HG03520 (cell line): ENCODE results near the gene ADIPOR2.
A peak's percentile ranks its signal among the peaks of the same experiment; 100 is the strongest.

Experiments
- ATAC-seq: cut with Tn5 transposase; IDR thresholded peaks from one replicate; pipeline ENCODE4 v1.9.1; 2021; ENCODE audit warnings: mild to moderate bottlenecking, moderate library complexity; ENCODE audit not compliant: unreplicated experiment

The ADIPOR2 gene

GRCh38 chr12:1690578-1691122 lies at the start of gene ADIPOR2:
Gene ADIPOR2, plus strand, starts transcription at chr12:1691070. Its CDS starts 63,274 bp downstream, at chr12:1754344.
- ATAC-seq: peak; percentile 84

- ATAC-seq: no peak
These were observed 48.4 kb upstream of the ADIPOR2 start for GRCh38 chr12:1642513-1642912.

GRCh38 chr12:1643043-1643442 lies 47.8 kb upstream of the ADIPOR2 start:
- no peak for ATAC-seq

GRCh38 chr12:1643905-1644533 lies 46.9 kb upstream of the ADIPOR2 start:
- no peak for ATAC-seq

- no peak for ATAC-seq
These were observed 46.1 kb upstream of the ADIPOR2 start for GRCh38 chr12:1644534-1645438.

GRCh38 chr12:1645819-1646218 lies 45.1 kb upstream of the ADIPOR2 start:
- ATAC-seq: no peak

GRCh38 chr12:1646569-1647284 lies 44.1 kb upstream of the ADIPOR2 start:
- no peak for ATAC-seq

- no peak for ATAC-seq
These were observed 43.6 kb upstream of the ADIPOR2 start for GRCh38 chr12:1647285-1647669.

GRCh38 chr12:1650260-1650977 lies 40.5 kb upstream of the ADIPOR2 start:
- ATAC-seq: no peak

GRCh38 chr12:1650978-1651361 lies 39.9 kb upstream of the ADIPOR2 start:
- no peak for ATAC-seq

GRCh38 chr12:1651946-1652345 lies 38.9 kb upstream of the ADIPOR2 start:
- ATAC-seq: no peak

GRCh38 chr12:1655225-1655788 lies 35.6 kb upstream of the ADIPOR2 start:
- ATAC-seq: no peak

- no peak for ATAC-seq
These were observed 34.0 kb upstream of the ADIPOR2 start for GRCh38 chr12:1656902-1657301.

- no peak for ATAC-seq
These were observed 33.2 kb upstream of the ADIPOR2 start for GRCh38 chr12:1657688-1658087.

GRCh38 chr12:1660304-1661187 lies 30.3 kb upstream of the ADIPOR2 start:
- ATAC-seq: no peak

- peak; percentile 66 for ATAC-seq
These were observed 29.1 kb upstream of the ADIPOR2 start for GRCh38 chr12:1661553-1662335.

- ATAC-seq: no peak
These were observed 28.0 kb upstream of the ADIPOR2 start for GRCh38 chr12:1662761-1663439.
